Measurements from ENCODE around the gene DAB1. TPM values are rescaled to one million over a fixed set of nuclear protein-coding genes. Genes with fewer than 3 reads are reported as not detected.

DAB1 gene
- total and polyA plus RNA-seq, 5 donors from 2014 or later = 0.87 to 5.1 (median 4.0) TPM

DNA sequence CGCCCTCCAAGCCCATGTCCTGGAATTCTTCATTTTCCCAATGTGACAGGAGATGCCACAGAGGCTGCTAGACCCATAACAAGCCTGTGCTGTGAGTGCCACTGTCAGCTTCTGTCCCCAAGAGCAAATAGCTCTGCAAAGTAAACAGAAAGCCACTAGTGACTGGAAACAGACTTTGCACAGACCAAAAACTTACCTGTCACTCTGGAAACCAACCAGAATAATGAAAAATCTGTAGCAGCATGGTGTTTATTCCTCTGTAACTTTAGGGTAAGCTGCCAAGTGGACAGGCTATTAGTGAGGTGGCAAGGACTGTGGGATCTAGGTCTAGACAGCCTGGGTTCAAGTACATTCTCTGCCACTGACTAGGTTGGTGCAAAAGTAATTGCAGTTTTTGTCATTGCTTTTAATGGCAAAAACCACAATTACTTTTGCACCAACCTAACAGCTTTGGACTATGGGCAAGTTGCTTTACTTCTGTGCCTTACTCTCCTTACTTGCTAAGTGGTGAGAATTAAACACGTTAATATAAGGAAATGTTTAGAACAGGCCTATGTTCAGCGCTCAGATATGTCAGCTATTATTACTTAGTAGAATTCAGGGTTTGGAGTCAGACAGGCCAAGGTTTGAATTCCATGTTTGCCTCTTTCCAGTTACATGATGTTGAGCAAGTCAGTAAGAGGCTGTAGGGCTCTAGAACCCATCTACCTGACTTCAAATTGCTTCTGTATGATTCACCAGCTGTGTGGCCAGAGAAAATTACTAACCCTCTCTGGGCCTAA, 457.8 kb downstream of the DAB1 start, which contains the start of gene C8B:
Gene C8B (minus strand): TSS at position 100 of the 782 bp plus-strand sequence. CDS start 67 bp downstream, at position 33.
- Histone ChIP-seq H3K27me3 (ENCODE audit: control insufficient read depth, insufficient read depth, low read length) (no peaks in the 10 kb centered on the region), H3K36me3 (ENCODE audit: control insufficient read depth, insufficient read depth, low read length) (no peaks in the 10 kb centered on the region), H3K4me1 (ENCODE audit: control insufficient read depth, insufficient read depth, low read length, poor library complexity, severe bottlenecking) (no peaks in the 10 kb centered on the region), H3K9me3 (ENCODE audit: control insufficient read depth in 2 of 2, low read length in 2 of 2) (no peaks in the 10 kb centered on the region), H3K4me3 (ENCODE audit: low read depth, low read length) (no peak within 1 kb of the TSS), H3K27ac (ENCODE audit: insufficient read depth, low read length, poor library complexity, severe bottlenecking) (no peak within 1 kb of the TSS)
- DNase-seq (no peak), ATAC-seq (ENCODE audit: low read depth in 2 of 2) (no peak)
- H3K27me3 Mint-ChIP-seq = no peaks in the 10 kb centered on the region
- H3K4me1 Mint-ChIP-seq = no peaks in the 10 kb centered on the region
- H3K9me3 Mint-ChIP-seq = peaks cover 0 to 6% (median 0%) of the 10 kb centered on the region in 7 donors
- no peaks in the 10 kb centered on the region for H3K36me3 Mint-ChIP-seq
- no peak within 1 kb of the TSS for H3K27ac Mint-ChIP-seq
- H3K4me3 Mint-ChIP-seq = no peak within 1 kb of the TSS

DNA sequence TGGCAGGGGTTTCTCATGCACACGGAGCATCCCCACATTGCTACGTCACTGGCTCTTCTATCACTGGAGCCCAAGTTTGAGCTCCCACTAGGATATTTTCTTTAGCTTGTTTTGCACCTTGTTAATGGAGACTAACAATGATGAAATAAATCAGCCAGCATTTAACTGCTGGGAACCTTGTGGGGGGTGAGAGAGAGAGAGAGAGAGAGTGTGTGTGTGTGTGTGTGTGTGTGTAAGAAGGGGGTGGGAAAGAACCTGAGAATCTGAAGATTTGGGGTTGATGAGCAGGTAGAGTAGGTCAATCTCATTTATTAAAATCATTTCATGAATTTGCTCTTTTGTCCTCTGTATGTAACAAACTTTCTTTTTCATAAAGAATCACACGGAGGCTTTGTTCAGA, 458.7 kb downstream of the DAB1 start:
- Mint-ChIP-seq H3K9me3 (peaks cover 0 to 4% (median 0%) of the 10 kb centered on the region in 7 donors), H3K27ac (no peak overlapping the region)

GRCh38 chr1:56964349-56965017, 459.4 kb downstream of the DAB1 start:
- no peaks in the 10 kb centered on the region for H3K27me3 ChIP-seq (ENCODE audit: control insufficient read depth, insufficient read depth, low read length)
- no peaks in the 10 kb centered on the region for H3K36me3 ChIP-seq (ENCODE audit: control insufficient read depth, insufficient read depth, low read length)
- no peaks in the 10 kb centered on the region for H3K4me1 ChIP-seq (ENCODE audit: control insufficient read depth, insufficient read depth, low read length, poor library complexity, severe bottlenecking)
- H3K4me3 ChIP-seq (ENCODE audit: low read depth, low read length) = no peak overlapping the region
- Mint-ChIP-seq H3K36me3 (no peaks in the 10 kb centered on the region), H3K27me3 (no peaks in the 10 kb centered on the region), H3K4me3 (no peak overlapping the region), H3K27ac (no peak overlapping the region), H3K9me3 (peaks cover 0 to 4% (median 0%) of the 10 kb centered on the region in 7 donors), H3K4me1 (no peaks in the 10 kb centered on the region)
- no peak overlapping the region for H3K27ac ChIP-seq (ENCODE audit: insufficient read depth, low read length, poor library complexity, severe bottlenecking)
- no peak for ATAC-seq (ENCODE audit: low read depth in 2 of 2)
- no peaks in the 10 kb centered on the region for H3K9me3 ChIP-seq (ENCODE audit: control insufficient read depth in 2 of 2, low read length in 2 of 2)
- DNase-seq = no peak

More for the DNA sequence above, 458.7 kb downstream of the DAB1 start:
- no peaks in the 10 kb centered on the region for H3K9me3 ChIP-seq (ENCODE audit: control insufficient read depth in 2 of 2, low read length in 2 of 2)
- no peaks in the 10 kb centered on the region for H3K4me1 Mint-ChIP-seq
- H3K4me3 ChIP-seq (ENCODE audit: low read depth, low read length) = no peak overlapping the region
- no peak overlapping the region for H3K4me3 Mint-ChIP-seq
- no peaks in the 10 kb centered on the region for H3K36me3 Mint-ChIP-seq
- no peaks in the 10 kb centered on the region for H3K27me3 ChIP-seq (ENCODE audit: control insufficient read depth, insufficient read depth, low read length)
- ATAC-seq (ENCODE audit: low read depth in 2 of 2) (no peak), DNase-seq (no peak)
- H3K27me3 Mint-ChIP-seq = no peaks in the 10 kb centered on the region
- H3K36me3 ChIP-seq (ENCODE audit: control insufficient read depth, insufficient read depth, low read length) = no peaks in the 10 kb centered on the region
- H3K4me1 ChIP-seq (ENCODE audit: control insufficient read depth, insufficient read depth, low read length, poor library complexity, severe bottlenecking) = no peaks in the 10 kb centered on the region
- H3K27ac ChIP-seq (ENCODE audit: insufficient read depth, low read length, poor library complexity, severe bottlenecking) = no peak overlapping the region

DNA sequence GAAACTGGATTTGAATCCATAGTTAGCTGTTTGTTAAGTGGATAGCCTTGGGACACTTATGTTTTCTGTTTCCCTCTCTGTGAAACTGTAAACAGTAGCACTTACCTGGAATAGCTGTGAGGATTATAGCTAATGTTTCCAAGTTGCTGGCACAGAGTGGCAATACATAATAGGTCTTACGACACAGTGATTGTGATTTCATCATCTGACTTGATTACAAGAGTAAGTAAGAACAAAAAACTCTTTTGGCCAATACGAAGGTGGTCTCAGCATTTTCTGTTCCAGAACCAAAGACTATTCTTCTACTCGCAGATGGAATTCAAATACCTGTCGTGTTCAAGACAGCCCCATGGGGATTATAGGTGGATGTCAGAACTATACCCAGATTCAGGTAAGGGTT, 460.2 kb downstream of the DAB1 start:
- ATAC-seq (ENCODE audit: low read depth in 2 of 2) (no peak), DNase-seq (no peak)
- Mint-ChIP-seq H3K27ac (no peak overlapping the region), H3K4me3 (no peak overlapping the region), H3K4me1 (no peaks in the 10 kb centered on the region), H3K27me3 (no peaks in the 10 kb centered on the region), H3K36me3 (no peaks in the 10 kb centered on the region), H3K9me3 (peaks cover 0 to 4% (median 0%) of the 10 kb centered on the region in 7 donors)
- Histone ChIP-seq H3K4me1 (ENCODE audit: control insufficient read depth, insufficient read depth, low read length, poor library complexity, severe bottlenecking) (no peaks in the 10 kb centered on the region), H3K27me3 (ENCODE audit: control insufficient read depth, insufficient read depth, low read length) (no peaks in the 10 kb centered on the region), H3K9me3 (ENCODE audit: control insufficient read depth in 2 of 2, low read length in 2 of 2) (no peaks in the 10 kb centered on the region), H3K4me3 (ENCODE audit: low read depth, low read length) (no peak overlapping the region), H3K27ac (ENCODE audit: insufficient read depth, low read length, poor library complexity, severe bottlenecking) (no peak overlapping the region), H3K36me3 (ENCODE audit: control insufficient read depth, insufficient read depth, low read length) (no peaks in the 10 kb centered on the region)

- Histone ChIP-seq H3K4me1 (ENCODE audit: control insufficient read depth, insufficient read depth, low read length, poor library complexity, severe bottlenecking) (no peaks in the 10 kb centered on the region), H3K27me3 (ENCODE audit: control insufficient read depth, insufficient read depth, low read length) (no peaks in the 10 kb centered on the region), H3K9me3 (ENCODE audit: control insufficient read depth in 2 of 2, low read length in 2 of 2) (no peaks in the 10 kb centered on the region), H3K36me3 (ENCODE audit: control insufficient read depth, insufficient read depth, low read length) (no peaks in the 10 kb centered on the region), H3K27ac (ENCODE audit: insufficient read depth, low read length, poor library complexity, severe bottlenecking) (no peak overlapping the region), H3K4me3 (ENCODE audit: low read depth, low read length) (no peak overlapping the region)
- peaks cover 0 to 3% (median 0%) of the 10 kb centered on the region in 7 donors for H3K9me3 Mint-ChIP-seq
- ATAC-seq (ENCODE audit: low read depth in 2 of 2) (no peak), DNase-seq (no peak)
- H3K36me3 Mint-ChIP-seq = no peaks in the 10 kb centered on the region
- no peaks in the 10 kb centered on the region for H3K4me1 Mint-ChIP-seq
- H3K27ac Mint-ChIP-seq = no peak overlapping the region
- H3K4me3 Mint-ChIP-seq = no peak overlapping the region
- H3K27me3 Mint-ChIP-seq = peaks cover 6% of the 10 kb centered on the region
These were observed 462.4 kb downstream of the DAB1 start for GRCh38 chr1:56961426-56961825.

GRCh38 chr1:56958526-56958925, 465.3 kb downstream of the DAB1 start:
- Histone ChIP-seq H3K4me1 (ENCODE audit: control insufficient read depth, insufficient read depth, low read length, poor library complexity, severe bottlenecking) (no peaks in the 10 kb centered on the region), H3K36me3 (ENCODE audit: control insufficient read depth, insufficient read depth, low read length) (no peaks in the 10 kb centered on the region), H3K4me3 (ENCODE audit: low read depth, low read length) (no peak overlapping the region), H3K9me3 (ENCODE audit: control insufficient read depth in 2 of 2, low read length in 2 of 2) (no peaks in the 10 kb centered on the region), H3K27me3 (ENCODE audit: control insufficient read depth, insufficient read depth, low read length) (no peaks in the 10 kb centered on the region), H3K27ac (ENCODE audit: insufficient read depth, low read length, poor library complexity, severe bottlenecking) (no peak overlapping the region)
- Mint-ChIP-seq H3K9me3 (peaks cover 0 to 3% (median 0%) of the 10 kb centered on the region in 7 donors), H3K27me3 (peaks cover 6% of the 10 kb centered on the region), H3K4me1 (no peaks in the 10 kb centered on the region), H3K36me3 (no peaks in the 10 kb centered on the region), H3K4me3 (no peak overlapping the region), H3K27ac (no peak overlapping the region)
- DNase-seq = no peak
- no peak for ATAC-seq (ENCODE audit: low read depth in 2 of 2)

- DNase-seq (no peak), ATAC-seq (ENCODE audit: low read depth in 2 of 2) (no peak)
- Mint-ChIP-seq H3K36me3 (no peaks in the 10 kb centered on the region), H3K4me1 (no peaks in the 10 kb centered on the region), H3K27ac (no peak overlapping the region), H3K4me3 (no peak overlapping the region), H3K27me3 (peaks cover 6% of the 10 kb centered on the region), H3K9me3 (peaks cover 0 to 3% (median 0%) of the 10 kb centered on the region in 7 donors)
- Histone ChIP-seq H3K4me1 (ENCODE audit: control insufficient read depth, insufficient read depth, low read length, poor library complexity, severe bottlenecking) (no peaks in the 10 kb centered on the region), H3K27ac (ENCODE audit: insufficient read depth, low read length, poor library complexity, severe bottlenecking) (no peak overlapping the region), H3K27me3 (ENCODE audit: control insufficient read depth, insufficient read depth, low read length) (no peaks in the 10 kb centered on the region), H3K36me3 (ENCODE audit: control insufficient read depth, insufficient read depth, low read length) (no peaks in the 10 kb centered on the region), H3K4me3 (ENCODE audit: low read depth, low read length) (no peak overlapping the region), H3K9me3 (ENCODE audit: control insufficient read depth in 2 of 2, low read length in 2 of 2) (no peaks in the 10 kb centered on the region)
These were observed 465.9 kb downstream of the DAB1 start for GRCh38 chr1:56957931-56958330.

Measured in CD4-positive, CD25-positive, alpha-beta regulatory T cell (primary cell).